ENCODE measurements around the gene SLCO4A1.

DNA sequence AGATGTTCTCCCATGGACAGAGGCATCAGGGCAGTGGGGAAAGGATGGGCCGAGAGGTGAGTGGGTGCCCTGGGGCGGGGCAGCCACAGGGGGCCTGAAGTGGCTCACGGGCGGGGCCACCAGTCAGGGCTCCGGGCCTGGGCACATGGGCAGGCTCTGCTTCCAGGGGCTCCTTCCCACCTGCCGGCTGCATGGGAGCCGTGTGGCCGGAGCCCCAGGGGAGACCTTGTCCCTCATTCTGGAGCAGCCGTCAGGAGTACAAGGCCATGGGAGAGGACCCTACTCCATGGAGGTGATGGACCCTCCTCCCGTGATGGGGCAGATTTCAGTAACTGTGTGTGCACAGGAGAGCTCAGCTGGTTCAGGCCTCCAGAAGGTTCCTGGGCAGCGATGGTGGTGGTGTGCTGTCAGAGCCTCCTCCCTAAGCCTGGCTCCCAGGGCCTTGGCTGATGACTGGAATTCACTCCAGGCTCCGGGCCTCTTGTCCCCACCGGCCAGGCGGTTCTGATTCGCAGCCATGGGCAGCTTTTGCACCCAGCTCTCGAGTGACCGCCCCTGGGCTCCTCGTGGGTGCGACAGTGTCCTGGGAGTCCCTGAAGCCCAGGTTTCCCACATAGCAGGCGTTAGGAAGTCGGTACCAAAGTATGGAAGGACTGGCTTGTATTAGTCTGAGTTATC is 6.2 kb downstream of the SLCO4A1 start:
- TF ChIP-seq POLR2A (IDR thresholded peaks at IDR 0.05; ENCODE audit: low read length), result no peak
- no peak for TF ChIP-seq GATA1 (IDR thresholded peaks at IDR 0.05; ENCODE audit: low read depth, low read length)
